Liver (tissue), 3 donors: ENCODE measurements around the gene HIVEP3.

Experiments
- TAF1 ChIP-seq: conservative IDR thresholded peaks from 2 replicates; pipeline ENCODE4 v1.6.1; 2016; ENCODE audit warnings: antibody characterized with exemption, mild to moderate bottlenecking
- YY1 ChIP-seq: IDR thresholded peaks from 2 replicates; pipeline ENCODE4 v1.6.1; 2016; ENCODE audit warnings: antibody characterized with exemption, mild to moderate bottlenecking
- TF ChIP-seq, protein P1 (sequence below): IDR thresholded peaks from 2 replicates; pipeline ENCODE4 v1.6.1; 2016; ENCODE audit warnings: antibody characterized with exemption
- TF ChIP-seq, protein P2 (sequence below): IDR thresholded peaks from 2 replicates; pipeline ENCODE4 v1.6.1; 2016; ENCODE audit warnings: antibody characterized with exemption, mild to moderate bottlenecking
- TF ChIP-seq, protein P3 (sequence below): fragments of 150-350 bp; IDR thresholded peaks from 2 replicates; pipeline ENCODE4 v1.5.1; 2017; ENCODE audit warnings: improper control_type of control experiment, low read depth, low read length; ENCODE audit not compliant: missing input control
- donor health status: healthy.
- donor health status: healthy.

GRCh38 chr1:41743366-41743765 is 175.4 kb downstream of the HIVEP3 start:
- TF ChIP-seq, protein P1, sequence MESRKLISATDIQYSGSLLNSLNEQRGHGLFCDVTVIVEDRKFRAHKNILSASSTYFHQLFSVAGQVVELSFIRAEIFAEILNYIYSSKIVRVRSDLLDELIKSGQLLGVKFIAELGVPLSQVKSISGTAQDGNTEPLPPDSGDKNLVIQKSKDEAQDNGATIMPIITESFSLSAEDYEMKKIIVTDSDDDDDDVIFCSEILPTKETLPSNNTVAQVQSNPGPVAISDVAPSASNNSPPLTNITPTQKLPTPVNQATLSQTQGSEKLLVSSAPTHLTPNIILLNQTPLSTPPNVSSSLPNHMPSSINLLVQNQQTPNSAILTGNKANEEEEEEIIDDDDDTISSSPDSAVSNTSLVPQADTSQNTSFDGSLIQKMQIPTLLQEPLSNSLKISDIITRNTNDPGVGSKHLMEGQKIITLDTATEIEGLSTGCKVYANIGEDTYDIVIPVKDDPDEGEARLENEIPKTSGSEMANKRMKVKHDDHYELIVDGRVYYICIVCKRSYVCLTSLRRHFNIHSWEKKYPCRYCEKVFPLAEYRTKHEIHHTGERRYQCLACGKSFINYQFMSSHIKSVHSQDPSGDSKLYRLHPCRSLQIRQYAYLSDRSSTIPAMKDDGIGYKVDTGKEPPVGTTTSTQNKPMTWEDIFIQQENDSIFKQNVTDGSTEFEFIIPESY, result no peak
- TF ChIP-seq, protein P2, sequence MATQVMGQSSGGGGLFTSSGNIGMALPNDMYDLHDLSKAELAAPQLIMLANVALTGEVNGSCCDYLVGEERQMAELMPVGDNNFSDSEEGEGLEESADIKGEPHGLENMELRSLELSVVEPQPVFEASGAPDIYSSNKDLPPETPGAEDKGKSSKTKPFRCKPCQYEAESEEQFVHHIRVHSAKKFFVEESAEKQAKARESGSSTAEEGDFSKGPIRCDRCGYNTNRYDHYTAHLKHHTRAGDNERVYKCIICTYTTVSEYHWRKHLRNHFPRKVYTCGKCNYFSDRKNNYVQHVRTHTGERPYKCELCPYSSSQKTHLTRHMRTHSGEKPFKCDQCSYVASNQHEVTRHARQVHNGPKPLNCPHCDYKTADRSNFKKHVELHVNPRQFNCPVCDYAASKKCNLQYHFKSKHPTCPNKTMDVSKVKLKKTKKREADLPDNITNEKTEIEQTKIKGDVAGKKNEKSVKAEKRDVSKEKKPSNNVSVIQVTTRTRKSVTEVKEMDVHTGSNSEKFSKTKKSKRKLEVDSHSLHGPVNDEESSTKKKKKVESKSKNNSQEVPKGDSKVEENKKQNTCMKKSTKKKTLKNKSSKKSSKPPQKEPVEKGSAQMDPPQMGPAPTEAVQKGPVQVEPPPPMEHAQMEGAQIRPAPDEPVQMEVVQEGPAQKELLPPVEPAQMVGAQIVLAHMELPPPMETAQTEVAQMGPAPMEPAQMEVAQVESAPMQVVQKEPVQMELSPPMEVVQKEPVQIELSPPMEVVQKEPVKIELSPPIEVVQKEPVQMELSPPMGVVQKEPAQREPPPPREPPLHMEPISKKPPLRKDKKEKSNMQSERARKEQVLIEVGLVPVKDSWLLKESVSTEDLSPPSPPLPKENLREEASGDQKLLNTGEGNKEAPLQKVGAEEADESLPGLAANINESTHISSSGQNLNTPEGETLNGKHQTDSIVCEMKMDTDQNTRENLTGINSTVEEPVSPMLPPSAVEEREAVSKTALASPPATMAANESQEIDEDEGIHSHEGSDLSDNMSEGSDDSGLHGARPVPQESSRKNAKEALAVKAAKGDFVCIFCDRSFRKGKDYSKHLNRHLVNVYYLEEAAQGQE, result no peak
- TF ChIP-seq, protein P3, sequence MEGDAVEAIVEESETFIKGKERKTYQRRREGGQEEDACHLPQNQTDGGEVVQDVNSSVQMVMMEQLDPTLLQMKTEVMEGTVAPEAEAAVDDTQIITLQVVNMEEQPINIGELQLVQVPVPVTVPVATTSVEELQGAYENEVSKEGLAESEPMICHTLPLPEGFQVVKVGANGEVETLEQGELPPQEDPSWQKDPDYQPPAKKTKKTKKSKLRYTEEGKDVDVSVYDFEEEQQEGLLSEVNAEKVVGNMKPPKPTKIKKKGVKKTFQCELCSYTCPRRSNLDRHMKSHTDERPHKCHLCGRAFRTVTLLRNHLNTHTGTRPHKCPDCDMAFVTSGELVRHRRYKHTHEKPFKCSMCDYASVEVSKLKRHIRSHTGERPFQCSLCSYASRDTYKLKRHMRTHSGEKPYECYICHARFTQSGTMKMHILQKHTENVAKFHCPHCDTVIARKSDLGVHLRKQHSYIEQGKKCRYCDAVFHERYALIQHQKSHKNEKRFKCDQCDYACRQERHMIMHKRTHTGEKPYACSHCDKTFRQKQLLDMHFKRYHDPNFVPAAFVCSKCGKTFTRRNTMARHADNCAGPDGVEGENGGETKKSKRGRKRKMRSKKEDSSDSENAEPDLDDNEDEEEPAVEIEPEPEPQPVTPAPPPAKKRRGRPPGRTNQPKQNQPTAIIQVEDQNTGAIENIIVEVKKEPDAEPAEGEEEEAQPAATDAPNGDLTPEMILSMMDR, result no peak
- TF ChIP-seq TAF1 (no peak), YY1 (no peak)
